ENCODE results near the gene FGFR1OP2.

FGFR1OP2 gene

DNA sequence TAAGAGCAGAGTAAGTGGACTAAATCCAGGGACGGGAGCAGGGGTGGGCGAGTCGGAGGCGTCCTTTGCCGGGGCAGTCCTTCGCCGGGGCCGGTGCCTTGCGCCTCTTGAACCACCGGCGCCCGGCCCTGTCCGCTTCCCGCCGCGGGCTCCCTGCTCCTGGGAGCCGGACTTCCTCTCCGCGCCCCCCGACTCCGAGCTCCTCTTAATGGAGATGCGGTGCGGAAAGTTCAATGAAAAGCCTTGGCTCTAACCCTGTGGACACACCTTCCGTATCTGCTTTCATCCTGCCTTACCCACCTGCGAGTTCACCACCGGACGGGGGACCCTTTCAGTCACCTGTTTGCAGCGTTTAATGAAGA, 412 bp downstream of the FGFR1OP2 start:
- H3K4ac ChIP-seq (ENCODE audit: low read depth, low read length) = peak overlapping the region; percentile 22
- no peaks in the 10 kb centered on the region for H3K27me3 ChIP-seq (ENCODE audit: insufficient read depth, low read length)
- H3K4me2 ChIP-seq (ENCODE audit: low read length) = peak overlapping the region; percentile 87
- H3K9me3 ChIP-seq (ENCODE audit: insufficient read depth, low read depth, low read length) = no peaks in the 10 kb centered on the region
- H3K4me3 ChIP-seq (ENCODE audit: low read depth, low read length) = peak overlapping the region; percentile 94
- H2BK5ac ChIP-seq (ENCODE audit: low read depth, low read length, poor library complexity) = peak overlapping the region; percentile 13
- peaks cover 6% of the 10 kb centered on the region for H3K79me2 ChIP-seq (ENCODE audit: control insufficient read depth, insufficient read depth, low read length, poor library complexity)
- peaks cover 0 to 3% of the 10 kb centered on the region in 2 experiments for H3K4me1 ChIP-seq (ENCODE audit: control insufficient read depth in 1 of 2, insufficient read depth in 2 of 2, low read length in 2 of 2)
- H3K79me1 ChIP-seq (ENCODE audit: low read length) = peaks cover 5% of the 10 kb centered on the region
- peak overlapping the region; percentile 68 for H3K18ac ChIP-seq (ENCODE audit: low read length)
- H3K14ac ChIP-seq (ENCODE audit: low read length) = peak overlapping the region; percentile 49
- H4K8ac ChIP-seq (ENCODE audit: low read depth, low read length) = peak overlapping the region; percentile 73
- peak overlapping the region; percentile 57 for H4K91ac ChIP-seq (ENCODE audit: low read depth, low read length)
- peak overlapping the region; percentile 24 for H2BK120ac ChIP-seq (ENCODE audit: insufficient read depth, low read length, poor library complexity)
- H4K12ac ChIP-seq (ENCODE audit: low read depth, low read length) = peak overlapping the region; percentile 70
- peak overlapping the region; percentile 85 for H2AFZ ChIP-seq (ENCODE audit: insufficient read depth, low read length, poor library complexity)
- H2AK5ac ChIP-seq (ENCODE audit: low read length) = no peak overlapping the region
- WGBS (ENCODE audit: extremely low coverage, insufficient coverage, insufficient read length) = no CpG with 5 or more reads among the region's 28 CpGs
- H3K27ac ChIP-seq (ENCODE audit: low read depth, low read length) = peak overlapping the region; percentile 79
- peak overlapping the region; percentile 98 for H3K9ac ChIP-seq (ENCODE audit: low read length)
- H3K23ac ChIP-seq (ENCODE audit: low read length) = no peak overlapping the region
- no peak overlapping the region for H2BK12ac ChIP-seq (ENCODE audit: low read length)
- H3K36me3 ChIP-seq (ENCODE audit: control insufficient read depth in 1 of 2, insufficient read depth in 2 of 2, low read length in 2 of 2) = no peaks in the 10 kb centered on the region
- DNase-seq = peak in 1 of 2 donors; percentile 15

- H3K4me2 ChIP-seq (ENCODE audit: low read length) = peak overlapping the region; percentile 87
- H3K9me3 ChIP-seq (ENCODE audit: insufficient read depth, low read depth, low read length) = no peaks in the 10 kb centered on the region
- no peak overlapping the region for H2AFZ ChIP-seq (ENCODE audit: insufficient read depth, low read length, poor library complexity)
- H3K79me1 ChIP-seq (ENCODE audit: low read length) = peaks cover 5% of the 10 kb centered on the region
- H3K4me1 ChIP-seq (ENCODE audit: control insufficient read depth in 1 of 2, insufficient read depth in 2 of 2, low read length in 2 of 2) = peaks cover 0 to 3% of the 10 kb centered on the region in 2 experiments
- H3K27ac ChIP-seq (ENCODE audit: low read depth, low read length) = no peak overlapping the region
- H3K4ac ChIP-seq (ENCODE audit: low read depth, low read length) = peak overlapping the region; percentile 47
- H2AK5ac ChIP-seq (ENCODE audit: low read length) = no peak overlapping the region
- H4K8ac ChIP-seq (ENCODE audit: low read depth, low read length) = no peak overlapping the region
- no peak overlapping the region for H4K91ac ChIP-seq (ENCODE audit: low read depth, low read length)
- DNase-seq = peak in 1 of 2 donors; percentile 3
- H3K79me2 ChIP-seq (ENCODE audit: control insufficient read depth, insufficient read depth, low read length, poor library complexity) = peaks cover 6% of the 10 kb centered on the region
- H3K14ac ChIP-seq (ENCODE audit: low read length) = no peak overlapping the region
- H2BK120ac ChIP-seq (ENCODE audit: insufficient read depth, low read length, poor library complexity) = no peak overlapping the region
- H3K18ac ChIP-seq (ENCODE audit: low read length) = no peak overlapping the region
- WGBS (ENCODE audit: extremely low coverage, insufficient coverage, insufficient read length) = no CpG with 5 or more reads among the region's 9 CpGs
- no peak overlapping the region for H2BK12ac ChIP-seq (ENCODE audit: low read length)
- no peaks in the 10 kb centered on the region for H3K36me3 ChIP-seq (ENCODE audit: control insufficient read depth in 1 of 2, insufficient read depth in 2 of 2, low read length in 2 of 2)
- no peak overlapping the region for H2BK5ac ChIP-seq (ENCODE audit: low read depth, low read length, poor library complexity)
- H4K12ac ChIP-seq (ENCODE audit: low read depth, low read length) = no peak overlapping the region
- H3K27me3 ChIP-seq (ENCODE audit: insufficient read depth, low read length) = no peaks in the 10 kb centered on the region
- H3K9ac ChIP-seq (ENCODE audit: low read length) = peak overlapping the region; percentile 98
- no peak overlapping the region for H3K4me3 ChIP-seq (ENCODE audit: low read depth, low read length)
- no peak overlapping the region for H3K23ac ChIP-seq (ENCODE audit: low read length)
These were observed 1.0 kb downstream of the FGFR1OP2 start for GRCh38 chr12:26939192-26939832.

- Histone ChIP-seq H3K4me3 (ENCODE audit: low read depth, low read length) (no peak overlapping the region), H4K8ac (ENCODE audit: low read depth, low read length) (no peak overlapping the region), H2BK120ac (ENCODE audit: insufficient read depth, low read length, poor library complexity) (no peak overlapping the region), H3K79me1 (ENCODE audit: low read length) (peaks cover 5% of the 10 kb centered on the region), H3K18ac (ENCODE audit: low read length) (no peak overlapping the region), H3K9ac (ENCODE audit: low read length) (no peak overlapping the region), H3K27ac (ENCODE audit: low read depth, low read length) (no peak overlapping the region), H4K12ac (ENCODE audit: low read depth, low read length) (no peak overlapping the region), H2AK5ac (ENCODE audit: low read length) (no peak overlapping the region), H3K4me2 (ENCODE audit: low read length) (no peak overlapping the region), H2BK5ac (ENCODE audit: low read depth, low read length, poor library complexity) (no peak overlapping the region), H4K91ac (ENCODE audit: low read depth, low read length) (no peak overlapping the region), H3K4me1 (ENCODE audit: control insufficient read depth in 1 of 2, insufficient read depth in 2 of 2, low read length in 2 of 2) (peaks cover 0 to 3% of the 10 kb centered on the region in 2 experiments), H3K23ac (ENCODE audit: low read length) (no peak overlapping the region), H2AFZ (ENCODE audit: insufficient read depth, low read length, poor library complexity) (no peak overlapping the region), H3K4ac (ENCODE audit: low read depth, low read length) (no peak overlapping the region), H3K36me3 (ENCODE audit: control insufficient read depth in 1 of 2, insufficient read depth in 2 of 2, low read length in 2 of 2) (no peaks in the 10 kb centered on the region), H3K27me3 (ENCODE audit: insufficient read depth, low read length) (no peaks in the 10 kb centered on the region), H3K9me3 (ENCODE audit: insufficient read depth, low read depth, low read length) (no peaks in the 10 kb centered on the region), H3K79me2 (ENCODE audit: control insufficient read depth, insufficient read depth, low read length, poor library complexity) (peaks cover 6% of the 10 kb centered on the region), H3K14ac (ENCODE audit: low read length) (no peak overlapping the region), H2BK12ac (ENCODE audit: low read length) (no peak overlapping the region)
- no peak for DNase-seq
- WGBS (ENCODE audit: extremely low coverage, insufficient coverage, insufficient read length) = no CpG with 5 or more reads among the region's 1 CpG
These were observed 1.7 kb downstream of the FGFR1OP2 start for GRCh38 chr12:26939953-26940352.

GRCh38 chr12:26940516-26941214, 2.4 kb downstream of the FGFR1OP2 start:
- WGBS (ENCODE audit: extremely low coverage, insufficient coverage, insufficient read length) = no CpG with 5 or more reads among the region's 3 CpGs
- Histone ChIP-seq H3K36me3 (ENCODE audit: control insufficient read depth in 1 of 2, insufficient read depth in 2 of 2, low read length in 2 of 2) (no peaks in the 10 kb centered on the region), H3K9me3 (ENCODE audit: insufficient read depth, low read depth, low read length) (no peaks in the 10 kb centered on the region), H4K91ac (ENCODE audit: low read depth, low read length) (no peak overlapping the region), H2BK5ac (ENCODE audit: low read depth, low read length, poor library complexity) (no peak overlapping the region), H4K12ac (ENCODE audit: low read depth, low read length) (no peak overlapping the region), H4K8ac (ENCODE audit: low read depth, low read length) (no peak overlapping the region), H3K18ac (ENCODE audit: low read length) (no peak overlapping the region), H3K79me1 (ENCODE audit: low read length) (peaks cover 5% of the 10 kb centered on the region), H2AK5ac (ENCODE audit: low read length) (no peak overlapping the region), H3K14ac (ENCODE audit: low read length) (no peak overlapping the region), H3K4me1 (ENCODE audit: control insufficient read depth in 1 of 2, insufficient read depth in 2 of 2, low read length in 2 of 2) (peaks cover 0 to 3% of the 10 kb centered on the region in 2 experiments), H2AFZ (ENCODE audit: insufficient read depth, low read length, poor library complexity) (no peak overlapping the region), H3K27me3 (ENCODE audit: insufficient read depth, low read length) (no peaks in the 10 kb centered on the region), H3K9ac (ENCODE audit: low read length) (no peak overlapping the region), H3K4me3 (ENCODE audit: low read depth, low read length) (no peak overlapping the region), H2BK12ac (ENCODE audit: low read length) (no peak overlapping the region), H3K27ac (ENCODE audit: low read depth, low read length) (no peak overlapping the region), H2BK120ac (ENCODE audit: insufficient read depth, low read length, poor library complexity) (no peak overlapping the region), H3K79me2 (ENCODE audit: control insufficient read depth, insufficient read depth, low read length, poor library complexity) (peaks cover 6% of the 10 kb centered on the region), H3K4ac (ENCODE audit: low read depth, low read length) (no peak overlapping the region), H3K4me2 (ENCODE audit: low read length) (no peak overlapping the region), H3K23ac (ENCODE audit: low read length) (no peak overlapping the region)
- DNase-seq = no peak
